Left renal pelvis (tissue), 4 donors: ENCODE measurements around the gene ANKRD34A. TPM values are rescaled to one million over a fixed set of nuclear protein-coding genes. Genes with fewer than 3 reads are reported as not detected.
A peak's percentile ranks its signal among the peaks of the same experiment; 100 is the strongest.

Experiments
- DNase-seq, 4 donors: peaks; one replicate each; pipeline ENCODE4 v3.0.0-alpha.2; 2013; ENCODE audit warnings: low read depth in 4 of 4, low spot score in 3 of 4
- polyA plus RNA-seq, 4 donors: library from polyadenylated mRNA; unstranded; fragments of 120-200 nt; gene quantifications; one replicate each; pipeline ENCODE4 v1.2.1, GENCODE V29; 2013; ENCODE audit not compliant: insufficient read length in 4 of 4

The ANKRD34A gene
- polyA plus RNA-seq, 4 donors, result 0.49 to 1.1 (median 0.65) TPM

DNA sequence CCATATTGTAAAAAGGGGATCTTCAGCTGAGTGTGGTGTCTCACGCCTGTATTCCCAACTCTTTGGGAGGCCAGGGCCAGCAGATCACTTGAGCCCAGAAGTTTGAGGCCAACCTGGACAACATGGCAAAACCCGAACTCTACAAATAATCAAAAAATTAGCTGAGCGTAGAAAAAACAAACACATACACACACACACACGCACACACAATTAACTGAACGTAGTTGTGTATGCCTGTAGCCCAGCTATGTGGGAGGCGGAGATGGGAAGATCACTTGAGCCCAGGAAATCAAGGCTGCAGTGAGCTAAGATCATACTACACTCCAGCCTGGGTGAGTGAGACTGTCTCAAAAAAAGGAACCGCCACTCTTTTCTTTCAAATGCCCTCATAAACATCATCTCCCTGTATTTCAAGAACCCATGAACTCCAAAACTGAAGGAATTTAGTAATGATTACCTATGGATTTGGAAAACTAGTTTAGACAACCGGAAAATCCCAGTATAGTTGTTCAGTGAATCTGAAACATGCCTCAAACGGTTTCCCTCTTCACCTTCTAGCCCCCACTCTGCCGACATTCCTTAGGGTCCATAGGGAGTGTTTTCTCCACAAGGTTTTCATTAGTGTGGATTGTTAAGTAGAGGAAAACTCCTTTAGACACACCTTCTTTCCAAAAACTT is 27.5 kb upstream of the ANKRD34A start:
- no peak for DNase-seq

- no peak for DNase-seq
Measured at GRCh38 chr1:145990249-145990855, 26.0 kb upstream of the ANKRD34A start.

- no peak for DNase-seq
Measured at GRCh38 chr1:145988773-145989172, 24.4 kb upstream of the ANKRD34A start.

DNA sequence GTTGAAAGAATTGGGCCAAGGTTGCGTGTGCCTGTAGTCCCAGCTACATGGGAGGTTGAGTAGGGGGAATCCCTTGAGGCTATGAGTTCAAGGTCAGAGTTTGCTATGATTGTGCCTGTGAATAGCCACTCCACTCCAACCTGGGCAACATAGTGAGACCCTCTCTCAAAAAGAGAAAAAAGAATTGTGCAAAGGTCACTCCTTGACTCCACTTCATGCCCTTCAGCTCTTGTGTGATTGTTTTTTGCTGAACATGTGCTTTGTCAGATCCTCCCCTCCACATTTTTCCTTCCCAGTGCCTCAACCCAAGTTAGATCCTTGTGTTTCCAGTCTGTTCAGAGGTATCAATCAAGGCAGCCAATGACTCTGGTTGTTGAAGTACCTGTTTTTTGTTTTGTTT is 23.6 kb upstream of the ANKRD34A start:
- DNase-seq, result no peak

- no peak for DNase-seq
Measured at GRCh38 chr1:145986551-145986950, 22.2 kb upstream of the ANKRD34A start.

- no peak for DNase-seq
Measured at GRCh38 chr1:145985502-145986439, 21.4 kb upstream of the ANKRD34A start.

DNA sequence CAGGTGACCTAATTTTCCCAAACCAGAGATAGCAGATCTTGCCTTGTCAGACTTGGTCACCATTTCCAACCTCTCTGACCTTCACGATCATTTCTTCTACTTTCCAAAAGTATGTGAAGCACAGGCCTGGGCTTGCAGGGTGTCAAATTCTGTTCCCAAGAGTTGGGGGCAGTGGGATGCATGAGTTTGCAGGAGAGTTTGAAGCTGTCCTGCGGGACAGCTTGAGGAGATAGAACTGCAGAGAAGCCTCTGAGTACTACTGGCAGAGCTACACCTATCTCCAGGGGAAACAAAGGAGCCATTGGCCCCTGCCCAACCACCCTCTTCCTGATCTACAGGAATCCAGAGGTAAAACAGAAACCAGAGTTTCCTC is 20.7 kb upstream of the ANKRD34A start:
- no peak for DNase-seq

DNA sequence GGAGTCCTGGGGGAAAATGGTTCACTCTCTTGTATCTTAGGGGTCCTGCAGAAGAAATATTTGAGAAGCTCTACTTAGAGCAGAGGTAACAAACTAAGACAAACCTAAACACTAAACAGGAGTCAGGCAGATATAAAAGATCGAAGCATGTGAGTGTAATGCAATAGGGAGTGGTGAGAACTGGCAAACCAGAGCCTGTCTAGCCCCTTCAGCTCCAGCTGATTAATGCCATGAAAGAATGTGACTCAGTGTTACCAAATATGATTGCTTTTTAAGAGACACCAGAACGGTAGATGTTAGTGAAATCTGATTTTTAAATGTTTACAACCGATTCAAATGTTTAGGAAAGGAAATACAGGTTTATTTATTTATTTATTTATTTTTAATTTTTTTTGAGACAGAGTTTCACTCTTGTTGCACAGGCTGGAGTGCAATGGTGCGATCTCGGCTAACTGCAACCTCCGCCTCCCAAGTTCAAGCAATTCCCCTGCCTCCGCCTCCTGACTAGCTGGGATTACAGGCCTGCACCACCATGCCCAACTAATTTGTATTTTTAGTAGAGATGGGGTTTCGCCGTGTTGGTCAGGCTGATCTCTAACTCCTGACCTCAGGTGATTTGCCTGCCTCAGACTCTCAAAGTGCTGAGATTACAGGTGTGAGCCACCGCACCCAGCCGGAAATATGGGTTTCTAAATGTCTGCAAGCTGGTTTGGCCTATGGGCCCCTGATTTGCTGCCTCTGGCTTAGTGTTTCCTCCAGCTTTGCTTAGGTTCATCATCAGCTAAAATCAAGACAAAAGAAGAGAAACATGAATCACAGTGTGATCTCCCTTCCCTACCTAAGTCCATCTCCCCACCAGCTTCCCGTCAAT is 19.8 kb upstream of the ANKRD34A start:
- no peak for DNase-seq

DNA sequence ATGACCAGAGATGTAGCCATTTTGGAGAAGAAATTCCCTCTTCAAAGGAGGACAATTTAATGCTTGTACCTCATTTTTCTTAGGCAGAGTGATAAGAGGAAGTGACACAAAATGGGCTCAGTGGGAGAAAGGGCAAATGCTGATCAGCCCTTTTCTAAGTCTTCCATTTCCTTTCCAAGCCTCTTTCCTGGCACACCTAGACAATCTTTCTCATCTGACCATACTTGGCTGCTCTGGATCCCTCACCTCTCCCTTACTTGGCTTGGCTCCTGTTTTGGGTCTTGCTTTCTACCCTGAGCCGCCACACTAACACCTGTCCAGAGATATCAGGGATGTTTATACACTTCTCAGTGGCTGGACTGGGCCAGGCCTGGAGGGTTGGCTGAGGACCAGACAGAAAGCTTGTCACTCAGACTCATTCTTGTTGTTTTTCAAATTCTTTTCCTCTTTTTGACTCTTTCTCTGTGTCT is 18.9 kb upstream of the ANKRD34A start:
- DNase-seq, result no peak

GRCh38 chr1:145982010-145982723 is 17.8 kb upstream of the ANKRD34A start:
- no peak for DNase-seq

DNA sequence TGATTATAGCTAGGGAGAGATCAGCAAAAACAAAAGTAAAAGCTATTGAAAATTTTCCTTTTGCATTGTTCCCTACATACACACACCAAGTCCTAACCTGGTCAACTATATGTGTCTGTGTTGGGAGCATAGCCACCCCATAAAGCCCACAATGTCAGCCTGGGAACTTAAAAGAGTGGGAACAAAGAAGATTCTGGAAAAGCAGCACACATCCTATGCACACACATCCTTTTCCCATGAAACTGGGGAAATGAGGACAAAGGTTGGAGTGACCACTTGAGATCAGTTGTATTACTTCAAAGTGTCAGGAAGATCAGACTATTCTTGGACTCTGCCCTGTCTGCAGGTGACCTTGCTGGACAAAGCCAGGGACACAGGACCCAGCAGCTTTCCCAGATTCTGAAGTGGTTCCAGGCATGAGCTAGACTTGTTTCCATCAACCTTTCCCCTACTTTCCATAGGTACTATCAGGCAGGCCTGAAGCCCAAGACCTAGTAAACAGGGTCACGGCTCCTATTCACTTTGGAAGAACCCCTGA is 16.2 kb upstream of the ANKRD34A start:
- no peak for DNase-seq

GRCh38 chr1:145979746-145980456 is 15.5 kb upstream of the ANKRD34A start:
- DNase-seq, result no peak

DNA sequence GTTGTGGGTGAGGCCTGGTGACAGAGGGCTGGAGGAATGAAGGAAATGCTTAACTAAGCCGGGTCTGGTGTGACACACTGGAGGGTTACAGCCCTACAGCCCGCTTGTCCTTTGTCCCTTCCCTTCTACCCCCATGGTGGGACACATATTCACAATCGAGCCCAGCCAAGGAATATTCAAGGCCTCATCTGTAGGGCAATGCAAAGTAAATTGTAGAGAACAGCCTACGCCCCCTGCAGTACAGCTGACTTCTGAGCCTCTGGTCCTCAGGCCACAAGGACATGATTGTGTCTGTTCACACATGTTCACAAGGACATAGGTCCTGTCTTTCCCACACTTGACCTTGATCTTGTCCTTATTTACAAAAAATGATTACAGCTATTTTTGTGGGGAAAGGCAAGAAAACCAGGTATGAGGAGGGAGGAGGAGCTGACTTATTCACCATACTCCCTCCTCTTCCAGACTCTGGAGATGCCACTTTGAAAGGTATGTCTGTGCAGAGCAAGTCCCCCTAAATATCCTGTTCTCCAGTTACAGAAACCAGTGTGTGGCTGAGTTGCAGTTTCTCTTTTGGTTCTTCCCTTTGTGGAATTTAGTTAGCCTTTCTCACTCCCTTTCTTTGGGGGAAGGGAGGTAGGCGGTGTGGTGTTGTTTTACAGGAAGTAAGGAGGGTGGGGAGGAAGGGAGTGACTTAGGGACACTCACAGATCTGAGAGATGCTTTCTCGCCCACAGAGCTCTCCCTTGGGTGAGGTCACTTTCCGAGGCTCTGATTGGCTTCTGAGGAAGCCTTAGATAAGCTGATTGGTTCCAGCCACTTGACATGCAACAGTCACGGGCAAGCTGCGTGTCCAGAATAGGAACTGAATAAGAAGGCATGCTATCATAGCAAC is 14.7 kb upstream of the ANKRD34A start:
- peak; percentile 93 to 99 (median 96) for DNase-seq

GRCh38 chr1:145978471-145978853 is 14.1 kb upstream of the ANKRD34A start:
- DNase-seq, result no peak

GRCh38 chr1:145977486-145978470 is 13.4 kb upstream of the ANKRD34A start:
- no peak for DNase-seq

GRCh38 chr1:145977016-145977415 is 12.6 kb upstream of the ANKRD34A start:
- no peak for DNase-seq

GRCh38 chr1:145975216-145975615 is 10.8 kb upstream of the ANKRD34A start:
- no peak for DNase-seq
